HG03135 (cell line): Measurements from ENCODE around the gene RNF157.

Experiments used
- ATAC-seq: cut with Tn5 transposase; IDR thresholded peaks from one replicate; pipeline ENCODE4 v1.9.1; 2021; ENCODE audit warnings: mild to moderate bottlenecking, moderate library complexity; ENCODE audit not compliant: unreplicated experiment

The RNF157 gene

GRCh38 chr17:76131051-76131691 is 109.1 kb downstream of the RNF157 start:
- no peak for ATAC-seq

- ATAC-seq: no peak
These were observed 109.8 kb downstream of the RNF157 start for GRCh38 chr17:76130473-76130872.

- no peak for ATAC-seq
These were observed 114.4 kb downstream of the RNF157 start for GRCh38 chr17:76125922-76126321.

GRCh38 chr17:76125391-76125675 is 115.0 kb downstream of the RNF157 start:
- ATAC-seq: no peak

- ATAC-seq: no peak
These were observed 115.5 kb downstream of the RNF157 start for GRCh38 chr17:76124582-76125390.

- ATAC-seq: no peak
These were observed 116.3 kb downstream of the RNF157 start for GRCh38 chr17:76123749-76124581.

- no peak for ATAC-seq
These were observed 117.1 kb downstream of the RNF157 start for GRCh38 chr17:76123191-76123499.

GRCh38 chr17:76122431-76123190 is 117.7 kb downstream of the RNF157 start:
- ATAC-seq: no peak

GRCh38 chr17:76121932-76122430 is 118.3 kb downstream of the RNF157 start:
- ATAC-seq: no peak

- ATAC-seq: no peak
These were observed 119.7 kb downstream of the RNF157 start for GRCh38 chr17:76120658-76121008.

GRCh38 chr17:76119409-76120371 is 120.6 kb downstream of the RNF157 start:
- ATAC-seq: no peak

- ATAC-seq: no peak
These were observed 125.0 kb downstream of the RNF157 start for GRCh38 chr17:76115138-76115754.

GRCh38 chr17:76111956-76112355 is 128.3 kb downstream of the RNF157 start:
- ATAC-seq: no peak

- ATAC-seq: no peak
These were observed 132.8 kb downstream of the RNF157 start for GRCh38 chr17:76107509-76107908.

GRCh38 chr17:76106703-76107102 is 133.6 kb downstream of the RNF157 start:
- ATAC-seq: no peak

GRCh38 chr17:76104896-76105231 is 135.4 kb downstream of the RNF157 start:
- ATAC-seq: no peak

- peak; percentile 9 for ATAC-seq
These were observed 136.0 kb downstream of the RNF157 start for GRCh38 chr17:76104140-76104895.

- peak; percentile 86 for ATAC-seq
These were observed 136.8 kb downstream of the RNF157 start, which contains the start of gene EXOC7 for GRCh38 chr17:76103274-76104139. EXOC7 (minus strand) TSS chr17:76103787; CDS start chr17:76103692, 95 bp downstream.
